ENCODE data around the gene CBLC. TPM values are rescaled to one million over a fixed set of nuclear protein-coding genes. Genes with fewer than 3 reads are reported as not detected.

Gene CBLC
- total and polyA plus RNA-seq, 10 of the 15 experiments (the other 5 are each of a cell fraction or from before 2014, with no cell fraction given): not detected

DNA sequence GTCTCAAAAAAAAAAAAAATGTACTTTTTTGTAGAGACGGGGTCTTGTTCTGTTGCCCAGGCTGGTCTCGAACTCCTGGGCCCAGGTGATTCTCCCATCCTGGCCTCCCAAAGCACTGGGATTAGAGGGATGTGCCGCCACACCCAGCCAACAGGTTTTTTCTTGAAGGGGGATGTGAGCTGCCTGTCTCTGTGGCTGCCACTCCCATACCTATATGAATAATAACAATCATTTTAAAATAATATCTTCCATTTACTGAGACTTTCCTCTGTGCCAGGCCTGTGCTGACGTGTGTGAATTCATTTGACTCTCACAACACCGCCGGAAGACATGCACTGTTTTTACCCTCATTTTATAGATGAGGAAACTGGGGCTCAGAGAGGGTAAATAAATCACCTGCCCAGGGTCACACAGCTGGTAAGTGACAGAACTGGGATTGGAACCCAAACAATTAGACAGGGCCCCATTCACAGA, 36.4 kb upstream of the CBLC start (continued):
- no peak for TF ChIP-seq CHD1 (IDR thresholded peaks at IDR 0.05; ENCODE audit: low read depth, low read length)
- TF ChIP-seq POLR2AphosphoS5 (IDR thresholded peaks at IDR 0.05; ENCODE audit: low read length): no peak
- TF ChIP-seq GABPA (IDR thresholded peaks at IDR 0.05; ENCODE audit: low read depth): no peak
- no peak for TF ChIP-seq HCFC1 (IDR thresholded peaks at IDR 0.05; ENCODE audit: low read length)
- TF ChIP-seq PAX5 (IDR thresholded peaks at IDR 0.05; ENCODE audit: borderline replicate concordance, low read depth, low read length): no peak

DNA sequence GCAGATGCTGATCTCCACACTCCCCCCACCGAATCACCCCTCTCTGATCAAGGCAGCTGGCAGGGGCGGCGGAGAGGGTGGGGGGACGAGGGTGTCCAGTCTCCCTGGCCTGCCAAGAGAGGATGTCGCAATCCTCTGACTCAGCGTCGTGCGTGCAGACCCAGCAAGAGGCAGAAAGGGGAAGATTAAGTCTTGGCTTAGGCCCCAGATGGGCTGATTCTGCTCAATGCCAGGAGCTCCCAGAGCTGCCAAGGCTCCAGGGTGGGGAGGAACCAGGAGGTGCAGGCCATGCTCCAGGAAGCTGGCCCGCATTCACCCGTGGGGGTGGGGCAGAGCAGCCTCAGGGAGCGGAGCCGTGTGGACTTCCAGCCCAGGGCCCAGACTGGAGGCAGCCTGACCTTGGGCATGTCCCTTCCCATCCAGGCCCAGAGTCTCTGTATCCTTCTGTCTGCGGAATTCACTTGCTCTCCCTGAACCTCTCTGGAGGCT, 35.8 kb upstream of the CBLC start:
- BruUV-seq (replicated peaks): no TSS peak
- intact Hi-C loops (cut with micrococcal nuclease; ENCODE audit: unreplicated experiment): no loop called here
- Histone ChIP-seq H4K20me1 (ENCODE audit: control insufficient read depth, insufficient read depth) (no peaks in the 10 kb centered on the region), H3K27ac (ENCODE audit: control insufficient read depth, insufficient read depth) (no peak overlapping the region), H3K4me2 (ENCODE audit: control insufficient read depth, insufficient read depth) (no peak overlapping the region), H3K4me3 (no peak overlapping the region), H3K36me3 (ENCODE audit: control insufficient read depth in 2 of 2, insufficient read depth in 2 of 2, low read length in 1 of 2) (no peaks in the 10 kb centered on the region), H3K79me2 (ENCODE audit: control insufficient read depth, insufficient read depth, low read length) (no peaks in the 10 kb centered on the region), H3K4me1 (ENCODE audit: control insufficient read depth, insufficient read depth, low read length) (peaks cover 33% of the 10 kb centered on the region), H2AFZ (ENCODE audit: control insufficient read depth, low read depth, low read length) (no peak overlapping the region), H3K9me3 (replicated peaks; ENCODE audit: control insufficient read depth, insufficient read depth, low read length) (no peaks in the 10 kb centered on the region), H3K27me3 (replicated peaks in 1 of 2; ENCODE audit: control insufficient read depth in 2 of 2, insufficient read depth in 2 of 2, low read length in 1 of 2) (no peaks in the 10 kb centered on the region), H3K9ac (ENCODE audit: control insufficient read depth, insufficient read depth, low read length) (no peak overlapping the region)
- ATAC-seq: no peak
- DNase-seq (ENCODE audit: low read depth, low spot score): no peak
- SMC1A ChIA-PET (ENCODE audit: uncharacterized antibody, unreplicated experiment): interaction anchor here (0.6 to 3.5 kb wide), 2 partner anchors 13 to 29 kb away, joined by 3 to 14 read pairs; no protein-coding TSS in a partner anchor
- FAIRE-seq: no peak
- RAD21 ChIA-PET (ENCODE audit: unreplicated experiment): no interaction called here
- in situ Hi-C loops (cut with MboI): no loop called here
- CTCF ChIA-PET: interaction anchor here (2.3 kb wide), 1 partner anchor 29 kb away, joined by 10 read pairs; no protein-coding TSS in a partner anchor
- 0 out of 4 replicates have a peak, but pooled peaks of 1 of the 2 experiments have one; percentile 24 for TF ChIP-seq CEBPB (IDR thresholded peaks at IDR 0.05; ENCODE audit: borderline replicate concordance in 1 of 2, low read depth in 2 of 2, low read length in 2 of 2)
- no peak for TF ChIP-seq KDM1A (IDR thresholded peaks at IDR 0.05; ENCODE audit: borderline replicate concordance)
- 70% methylated on average over 9 of the region's 13 CpGs for WGBS (ENCODE audit: insufficient coverage, insufficient replicate concordance, low lambda C conversion rate, missing lambda C conversion rate)
- POLR2A ChIA-PET: no interaction called here

All from GM12878 (cell line).